H9 (cell line): Measurements from ENCODE around the gene MKX. TPM values are rescaled to one million over a fixed set of nuclear protein-coding genes. Genes with fewer than 3 reads are reported as not detected.
A peak's percentile ranks its signal among the peaks of the same experiment; 100 is the strongest.

Experiments used
- DNase-seq: peaks from one replicate; pipeline ENCODE4 v3.0.0-alpha.2; 2017
- H2AFZ ChIP-seq: one replicate; pipeline ENCODE4 v1.6.1; 2013; ENCODE audit warnings: mild to moderate bottlenecking, low read length, control low read depth, moderate library complexity
- H2AK5ac ChIP-seq: 2 replicates; pipeline ENCODE4 v1.6.1; 2013; ENCODE audit warnings: low read length, control low read depth, mixed read lengths; ENCODE audit not compliant: insufficient read length
- H2BK120ac ChIP-seq: one replicate; pipeline ENCODE4 v1.6.1; 2013; ENCODE audit warnings: low read depth, mild to moderate bottlenecking, low read length, control low read depth, inconsistent platforms; ENCODE audit not compliant: poor library complexity, severe bottlenecking
- H2BK12ac ChIP-seq: 2 replicates; pipeline ENCODE4 v1.6.1; 2013; ENCODE audit warnings: low read length, control low read depth, mixed read lengths, low read depth; ENCODE audit not compliant: insufficient read length
- H2BK15ac ChIP-seq: 2 replicates; pipeline ENCODE4 v1.6.1; 2013; ENCODE audit warnings: low read depth, low read length, control low read depth
- H2BK20ac ChIP-seq: one replicate; pipeline ENCODE4 v1.6.1; 2013; ENCODE audit warnings: low read depth, mild to moderate bottlenecking, low read length, control low read depth, inconsistent platforms; ENCODE audit not compliant: poor library complexity, severe bottlenecking
- H2BK5ac ChIP-seq: 2 replicates; pipeline ENCODE4 v1.6.1; 2013; ENCODE audit warnings: low read length, control low read depth, mixed read lengths; ENCODE audit not compliant: insufficient read length
- H3K14ac ChIP-seq: 2 replicates; pipeline ENCODE4 v1.6.1; 2013; ENCODE audit warnings: low read length, control low read depth; ENCODE audit not compliant: insufficient read depth
- H3K18ac ChIP-seq: 2 replicates; pipeline ENCODE4 v1.6.1; 2013; ENCODE audit warnings: low read depth, mild to moderate bottlenecking, mixed read lengths, low read length, control low read depth; ENCODE audit not compliant: insufficient read length
- H3K23ac ChIP-seq: 2 replicates; pipeline ENCODE4 v1.6.1; 2013; ENCODE audit warnings: low read length, control low read depth, mixed read lengths, low read depth; ENCODE audit not compliant: insufficient read length
- H3K23me2 ChIP-seq: 2 replicates; pipeline ENCODE4 v1.6.1; 2013; ENCODE audit warnings: low read depth, mild to moderate bottlenecking, mixed read lengths, low read length, control low read depth; ENCODE audit not compliant: insufficient read length, poor library complexity, severe bottlenecking
- H3K27ac ChIP-seq: 2 replicates; pipeline ENCODE4 v1.5.1; 2013; ENCODE audit warnings: low read length, control low read depth, mixed read lengths, low read depth; ENCODE audit not compliant: insufficient read length
- H3K27me3 ChIP-seq: 2 replicates; pipeline ENCODE4 v1.6.1; 2013; ENCODE audit warnings: low read length, control low read depth, inconsistent platforms; ENCODE audit not compliant: insufficient read depth
- H3K4ac ChIP-seq: 2 replicates; pipeline ENCODE4 v1.6.1; 2013; ENCODE audit warnings: low read depth, mild to moderate bottlenecking, control low read depth, inconsistent platforms, low read length, moderate library complexity
- H3K4me1 ChIP-seq: 2 replicates; pipeline ENCODE4 v1.6.1; 2013; ENCODE audit warnings: low read length, control low read depth, inconsistent platforms; ENCODE audit not compliant: insufficient read depth
- H3K4me2 ChIP-seq: 2 replicates; pipeline ENCODE4 v1.6.1; 2013; ENCODE audit warnings: low read length, control low read depth, mixed read lengths; ENCODE audit not compliant: insufficient read length, insufficient read depth
- H3K56ac ChIP-seq: 2 replicates; pipeline ENCODE4 v1.6.1; 2013; ENCODE audit warnings: low read depth, mild to moderate bottlenecking, mixed read lengths, low read length, control low read depth; ENCODE audit not compliant: insufficient read length
- H3K79me1 ChIP-seq: 2 replicates; pipeline ENCODE4 v1.6.1; 2013; ENCODE audit warnings: low read depth, mild to moderate bottlenecking, moderate library complexity, low read length, control low read depth, inconsistent platforms; ENCODE audit not compliant: insufficient read depth, poor library complexity, severe bottlenecking
- H3K79me2 ChIP-seq: 2 replicates; pipeline ENCODE4 v1.6.1; 2013; ENCODE audit warnings: low read length, control low read depth, inconsistent platforms; ENCODE audit not compliant: insufficient read depth
- H3K9ac ChIP-seq: 2 replicates; pipeline ENCODE4 v1.6.1; 2013; ENCODE audit warnings: low read length, control low read depth, mixed read lengths; ENCODE audit not compliant: insufficient read length; ENCODE audit errors: extremely low read depth
- H3K9me3 ChIP-seq: one replicate; pipeline ENCODE4 v1.6.1; 2013; ENCODE audit warnings: low read depth, low read length, inconsistent platforms; ENCODE audit not compliant: control insufficient read depth
- H3T11ph ChIP-seq: one replicate; pipeline ENCODE4 v1.6.1; 2013; ENCODE audit warnings: mild to moderate bottlenecking, low read length, control low read depth, inconsistent platforms
- H4K20me1 ChIP-seq: one replicate; pipeline ENCODE4 v1.6.1; 2013; ENCODE audit not compliant: control insufficient read depth, insufficient read length, insufficient read depth
- H4K5ac ChIP-seq: 2 replicates; pipeline ENCODE4 v1.6.1; 2013; ENCODE audit warnings: low read depth, mild to moderate bottlenecking, mixed read lengths, low read length, control low read depth; ENCODE audit not compliant: insufficient read length
- H4K8ac ChIP-seq: replicated peaks from 2 replicates; pipeline ENCODE4 v1.6.1; 2013; ENCODE audit warnings: low read length, control low read depth, mixed read lengths, low read depth; ENCODE audit not compliant: insufficient read length
- H4K91ac ChIP-seq: 2 replicates; pipeline ENCODE4 v1.6.1; 2013; ENCODE audit warnings: low read depth, mild to moderate bottlenecking, moderate library complexity, mixed read lengths, low read length, control low read depth; ENCODE audit not compliant: insufficient read length
- H3K27ac Mint-ChIP-seq, 3 experiments: 2 replicates in 2 of 3; 3 replicates in 1 of 3; pipeline ENCODE4 v1.8.0; 2020 to 2021; ENCODE audit warnings: mixed read lengths in 3 of 3, mild to moderate bottlenecking in 1 of 3, moderate library complexity in 1 of 3
- H3K27me3 Mint-ChIP-seq: 2 replicates; pipeline ENCODE4 v1.8.0; 2021; ENCODE audit warnings: low read depth, mild to moderate bottlenecking, moderate library complexity, mixed read lengths
- H3K36me3 Mint-ChIP-seq, 3 experiments: 2 replicates in 2 of 3; 3 replicates in 1 of 3; pipeline ENCODE4 v1.8.0; 2020 to 2021; ENCODE audit warnings: low read depth in 3 of 3, mixed read lengths in 3 of 3; ENCODE audit not compliant: insufficient read depth in 1 of 3
- H3K4me1 Mint-ChIP-seq, 2 experiments: 2 replicates each; pipeline ENCODE4 v1.8.0; 2020; ENCODE audit warnings: mixed read lengths in 2 of 2
- H3K4me3 Mint-ChIP-seq, 2 experiments: 2 replicates in 1 of 2; 3 replicates in 1 of 2; pipeline ENCODE4 v1.8.0; 2020 to 2021; ENCODE audit warnings: mild to moderate bottlenecking in 2 of 2, mixed read lengths in 2 of 2, moderate library complexity in 1 of 2
- H3K9me3 Mint-ChIP-seq, 2 experiments: 2 replicates in 1 of 2; 3 replicates in 1 of 2; pipeline ENCODE4 v1.8.0; 2020; ENCODE audit warnings: mild to moderate bottlenecking in 2 of 2, mixed read lengths in 2 of 2, moderate library complexity in 1 of 2
- CTCF ChIP-seq: fragments of 200-600 bp; sonication (generic); conservative IDR thresholded peaks from 3 replicates; pipeline ENCODE4 v1.8.0; 2021; ENCODE audit warnings: antibody characterized with exemption, mild to moderate bottlenecking
- WGBS: extraction: QIAGEN DNeasy Blood & Tissue Kit; methylation state at CpG from one replicate; pipeline ENCODE4 v1.1.7; 2013; ENCODE audit warnings: missing lambda C conversion rate, low lambda C conversion rate, mixed read lengths; ENCODE audit not compliant: insufficient read length; ENCODE audit errors: extremely low coverage; 5-methylcytosine and 5-hydroxymethylcytosine counted together
- total RNA-seq: library from RNA; stranded (reverse); gene quantifications from 2 replicates; pipeline ENCODE4 v1.2.1, GENCODE V29; 2021

MKX gene
- total RNA-seq, 1 experiment from 2014 or later = 0.46 TPM

GRCh38 chr10:27724287-27724686 is 21.3 kb downstream of the MKX start:
- no peak overlapping the region for H2AFZ ChIP-seq
- no peak overlapping the region for H3K4ac ChIP-seq

More at GRCh38 chr10:27724287-27724686, 21.3 kb downstream of the MKX start:
- no peak overlapping the region for H2AK5ac ChIP-seq
- no peak overlapping the region for H3K4me3 Mint-ChIP-seq
- no peaks in the 10 kb centered on the region for H4K20me1 ChIP-seq
- no peak overlapping the region for H2BK5ac ChIP-seq
- H3K27ac ChIP-seq = no peak overlapping the region
- no peak overlapping the region for H3K4me2 ChIP-seq
- no peaks in the 10 kb centered on the region for H3K23me2 ChIP-seq
- H2BK120ac ChIP-seq = no peak overlapping the region
- H3K9ac ChIP-seq = no peak overlapping the region
- TF ChIP-seq CTCF = peak; percentile 63
- H3K4me1 Mint-ChIP-seq = peaks cover 8 to 11% of the 10 kb centered on the region in 2 experiments; a peak in 3 of 4 replicates
- no peak overlapping the region for H4K91ac ChIP-seq
- no peaks in the 10 kb centered on the region for H3K27me3 Mint-ChIP-seq
- no peak overlapping the region for H3K56ac ChIP-seq
- H3K14ac ChIP-seq = no peak overlapping the region
- H3K27ac Mint-ChIP-seq = no peak overlapping the region
- H3K79me2 ChIP-seq = no peaks in the 10 kb centered on the region
- no peaks in the 10 kb centered on the region for H3K27me3 ChIP-seq
- no peak overlapping the region for H3T11ph ChIP-seq
- H3K9me3 Mint-ChIP-seq = no peaks in the 10 kb centered on the region
- no peak overlapping the region for H2BK20ac ChIP-seq
- H3K18ac ChIP-seq = no peak overlapping the region
- H3K23ac ChIP-seq = no peak overlapping the region
- H2BK15ac ChIP-seq = no peak overlapping the region
- no peak overlapping the region for H4K5ac ChIP-seq
- no peaks in the 10 kb centered on the region for H3K4me1 ChIP-seq
- H4K8ac ChIP-seq = no peak overlapping the region
- WGBS = no CpG with 5 or more reads among the region's 1 CpG
- no peaks in the 10 kb centered on the region for H3K79me1 ChIP-seq
- H2BK12ac ChIP-seq = no peak overlapping the region
- no peaks in the 10 kb centered on the region for H3K9me3 ChIP-seq
- DNase-seq = peak; percentile 38
- no peaks in the 10 kb centered on the region for H3K36me3 Mint-ChIP-seq
